ENCODE results near the gene SPAG17.

The SPAG17 gene

GRCh38 chr1:118049981-118050380, 135.0 kb downstream of the SPAG17 start:
- DNase-seq: no peak

- DNase-seq: no peak
Observed at GRCh38 chr1:118047650-118048224, 137.3 kb downstream of the SPAG17 start.

GRCh38 chr1:118047006-118047649, 137.9 kb downstream of the SPAG17 start:
- DNase-seq: no peak

- DNase-seq: no peak
Observed at GRCh38 chr1:118043624-118044023, 141.4 kb downstream of the SPAG17 start.

GRCh38 chr1:118042501-118042900, 142.5 kb downstream of the SPAG17 start:
- DNase-seq: no peak

DNA sequence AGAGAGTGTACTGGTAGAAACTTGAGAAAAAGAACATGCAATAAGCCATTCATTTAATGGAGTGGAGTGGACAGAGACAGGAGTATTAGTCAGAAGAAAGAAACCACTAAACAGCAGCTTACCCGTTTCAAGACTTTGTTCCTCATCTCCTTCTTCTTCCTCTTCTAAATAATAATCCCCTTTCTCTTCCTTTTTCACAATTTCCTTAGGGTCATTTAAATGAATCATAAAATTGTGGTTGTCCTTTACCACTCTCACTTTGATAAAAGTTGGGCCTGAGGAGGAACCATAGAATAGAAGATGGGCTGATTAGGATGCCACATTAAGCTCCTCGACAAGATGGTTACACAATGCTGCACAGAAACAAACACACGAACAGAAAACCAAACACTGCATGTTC, 145.9 kb downstream of the SPAG17 start:
- DNase-seq: no peak

DNA sequence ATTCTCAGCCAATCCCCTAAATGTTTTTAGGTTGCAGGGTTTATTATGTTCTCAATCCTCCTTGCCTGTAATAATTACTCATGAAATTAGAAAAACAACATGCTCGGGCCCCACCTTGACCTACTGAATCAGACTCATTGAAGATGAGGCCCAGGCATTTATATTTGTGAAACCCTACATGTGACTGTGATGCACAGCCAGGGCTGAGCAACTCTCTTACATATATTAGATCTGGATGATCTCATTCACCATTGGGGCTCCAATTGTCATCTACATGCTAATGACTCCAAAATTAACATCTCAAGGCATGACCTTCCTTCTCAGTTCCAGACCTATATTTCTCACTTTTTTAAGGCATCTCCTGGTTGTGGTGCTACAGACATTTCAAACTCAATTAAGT, 152.1 kb downstream of the SPAG17 start:
- DNase-seq: no peak

GRCh38 chr1:118028267-118028666, 156.8 kb downstream of the SPAG17 start:
- no peak for DNase-seq

DNA sequence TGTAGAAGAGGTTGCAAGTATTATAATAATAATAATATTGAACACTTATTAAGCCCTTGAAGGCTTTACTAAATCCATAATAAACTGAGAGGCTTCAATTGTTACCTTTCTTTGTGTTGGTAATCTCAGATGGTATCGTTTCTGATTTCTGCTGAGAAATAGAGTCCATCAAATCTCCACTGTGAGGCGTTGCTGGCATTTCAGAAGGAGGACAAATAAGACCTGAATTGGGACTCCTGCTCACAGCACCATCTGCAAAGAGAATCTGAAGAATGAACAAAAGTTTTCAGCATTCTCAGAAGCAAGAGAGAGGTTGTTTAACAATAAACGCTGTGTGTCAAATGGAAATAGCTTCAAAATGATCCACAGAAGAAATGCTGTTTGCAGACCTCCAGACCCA, 161.8 kb downstream of the SPAG17 start:
- no peak for DNase-seq

DNA sequence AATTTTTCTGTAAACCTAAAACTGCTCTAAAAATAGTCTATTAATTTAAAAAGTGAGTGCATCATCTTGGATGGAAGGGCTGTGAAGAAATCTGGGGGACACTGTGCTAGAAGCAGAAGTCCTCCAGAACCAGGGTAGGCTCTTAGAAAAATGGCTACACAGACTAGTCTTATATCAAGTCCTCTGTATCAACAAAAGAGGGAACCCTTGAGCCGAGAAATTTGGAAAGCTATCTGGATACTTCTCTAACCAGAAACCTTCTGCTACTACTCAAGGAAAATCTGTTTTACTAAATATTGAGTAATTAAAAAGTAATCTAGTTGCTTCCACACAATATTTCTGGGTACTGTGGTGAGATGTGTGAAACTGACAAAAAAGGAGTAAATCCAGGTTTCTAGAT, 163.4 kb downstream of the SPAG17 start:
- no peak for DNase-seq

DNA sequence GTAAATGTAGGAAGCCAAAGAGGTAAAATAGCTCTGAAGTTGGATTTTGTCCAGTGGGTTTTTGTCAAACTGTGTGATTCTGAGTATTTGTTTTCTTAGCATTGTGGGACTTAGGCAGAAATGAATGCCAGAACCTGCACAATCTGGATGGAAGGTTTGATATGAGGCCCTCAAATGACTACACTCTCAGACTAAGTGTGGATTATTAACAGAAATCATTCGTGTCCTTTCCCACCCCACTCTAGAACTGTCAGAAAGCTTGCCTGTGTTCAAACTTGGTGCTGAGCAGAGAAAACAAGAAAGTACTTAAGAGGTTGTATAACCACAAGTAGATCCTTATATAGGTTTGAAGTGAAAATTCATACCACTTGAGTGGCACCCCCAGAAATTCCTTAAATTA, 167.0 kb downstream of the SPAG17 start:
- DNase-seq: no peak

GRCh38 chr1:118013938-118014337, 171.1 kb downstream of the SPAG17 start:
- DNase-seq: no peak

DNA sequence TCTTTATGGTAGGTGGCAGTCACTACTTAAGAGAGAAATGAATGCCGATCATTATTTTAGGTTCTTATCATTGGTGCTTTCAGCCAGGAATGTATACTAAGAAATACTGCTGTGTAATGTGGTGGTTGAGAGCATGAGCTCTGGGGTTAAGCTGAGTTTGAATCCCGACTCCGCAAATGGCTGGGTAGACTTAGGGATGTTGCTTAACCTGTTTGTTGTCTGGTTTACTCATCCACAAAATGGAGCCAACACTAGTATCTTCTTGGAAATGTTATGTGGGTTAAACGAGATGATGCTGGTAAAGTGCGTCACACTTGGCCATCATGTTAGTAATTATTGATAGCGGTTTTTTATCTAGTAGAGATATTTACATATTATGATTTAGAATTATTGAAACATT, 171.7 kb downstream of the SPAG17 start:
- no peak for DNase-seq

DNA sequence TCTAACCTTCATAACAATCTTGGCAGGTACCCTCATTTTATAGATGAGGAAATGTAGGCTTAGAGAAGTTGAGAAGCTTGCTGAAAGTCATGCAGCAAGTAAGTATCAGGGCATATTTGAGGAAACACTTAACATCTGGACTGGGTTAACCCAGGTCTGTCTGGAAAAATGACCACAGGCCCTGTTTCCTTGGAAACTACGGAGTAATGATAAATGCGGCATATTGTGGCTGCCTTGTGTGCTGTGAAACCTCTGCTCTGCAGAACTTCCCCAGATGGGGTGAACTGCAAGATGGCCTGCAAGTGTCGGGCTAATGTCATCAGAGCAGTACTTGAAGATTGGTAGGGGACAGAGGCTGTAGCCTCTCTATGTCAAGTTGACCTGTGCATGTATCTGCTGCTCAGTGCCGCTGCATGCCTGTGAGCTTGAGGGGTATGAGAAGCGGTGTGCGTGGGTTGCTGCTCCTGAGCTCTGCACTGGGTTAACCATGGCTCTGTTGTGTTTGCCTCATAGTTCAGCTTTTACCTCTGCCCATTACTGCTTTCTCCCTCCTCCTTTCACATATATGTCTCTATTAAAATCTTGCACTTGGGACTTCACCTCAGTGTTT, 172.4 kb downstream of the SPAG17 start:
- DNase-seq: no peak

DNA sequence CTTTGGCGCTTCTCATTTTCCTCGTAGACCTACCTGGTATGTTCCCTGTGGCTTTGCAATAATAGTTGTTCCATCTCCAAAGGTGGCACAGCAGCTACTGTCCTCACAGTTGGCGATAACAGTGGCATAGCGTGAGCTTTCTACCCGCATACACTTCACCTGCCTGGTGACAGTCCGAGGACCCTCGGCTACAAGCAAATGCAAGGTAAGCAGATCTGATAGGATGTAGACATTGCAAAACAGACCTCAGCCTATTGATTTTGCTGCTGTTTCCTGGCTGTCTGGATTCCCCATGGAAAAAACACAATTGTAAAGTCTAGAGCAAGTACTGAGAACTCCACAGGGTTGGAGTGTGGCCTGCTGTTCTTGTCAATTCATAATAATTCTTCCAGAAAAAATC, 177.0 kb downstream of the SPAG17 start:
- no peak for DNase-seq

GRCh38 chr1:118007391-118007790, 177.6 kb downstream of the SPAG17 start:
- DNase-seq: no peak

GRCh38 chr1:118004312-118004711, 180.7 kb downstream of the SPAG17 start:
- DNase-seq: no peak

GRCh38 chr1:117985973-117986372, 199.1 kb downstream of the SPAG17 start:
- DNase-seq: no peak

- no peak for DNase-seq
Observed at GRCh38 chr1:117985239-117985638, 199.8 kb downstream of the SPAG17 start.

GRCh38 chr1:117981455-117982192, 203.4 kb downstream of the SPAG17 start:
- no peak for DNase-seq

DNA sequence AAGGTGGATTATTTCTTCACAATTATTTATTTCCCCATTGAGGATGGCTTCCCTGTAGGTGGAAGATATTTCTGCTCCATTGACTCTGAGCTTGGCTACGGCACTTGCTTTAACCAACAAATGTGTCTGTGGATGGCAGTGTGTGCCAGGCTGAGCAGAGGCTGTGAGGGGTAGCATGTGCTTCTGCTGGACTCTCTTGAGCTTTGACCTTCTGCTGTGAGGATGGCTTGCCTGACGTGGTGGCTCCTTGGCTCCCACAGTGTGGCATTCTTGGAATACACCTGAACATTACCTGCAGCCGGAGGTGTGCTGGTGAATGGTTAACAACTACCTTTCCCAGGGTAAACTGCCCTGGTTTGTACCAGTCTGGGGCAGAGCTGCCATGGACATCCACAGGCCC, 208.6 kb downstream of the SPAG17 start:
- DNase-seq: no peak

DNA sequence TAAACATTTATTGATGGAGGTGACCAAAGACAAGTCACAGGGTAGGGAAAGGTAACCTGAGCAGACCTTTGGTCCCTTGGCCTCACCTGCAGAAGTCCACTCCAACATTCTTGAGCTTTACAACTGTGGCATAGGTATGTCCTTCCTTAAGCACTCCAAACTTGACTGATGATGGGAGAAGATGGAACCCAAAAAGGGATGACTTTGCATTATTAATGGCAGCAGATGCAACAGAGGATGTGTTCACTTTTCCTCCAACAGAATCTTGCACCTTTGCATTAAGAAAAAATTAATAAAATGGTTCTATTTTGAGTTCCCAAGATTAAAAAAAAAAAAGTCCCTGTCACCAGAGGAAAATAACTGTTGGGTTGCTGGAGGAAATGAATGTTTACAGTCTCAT, 213.3 kb downstream of the SPAG17 start:
- DNase-seq: no peak

DNA sequence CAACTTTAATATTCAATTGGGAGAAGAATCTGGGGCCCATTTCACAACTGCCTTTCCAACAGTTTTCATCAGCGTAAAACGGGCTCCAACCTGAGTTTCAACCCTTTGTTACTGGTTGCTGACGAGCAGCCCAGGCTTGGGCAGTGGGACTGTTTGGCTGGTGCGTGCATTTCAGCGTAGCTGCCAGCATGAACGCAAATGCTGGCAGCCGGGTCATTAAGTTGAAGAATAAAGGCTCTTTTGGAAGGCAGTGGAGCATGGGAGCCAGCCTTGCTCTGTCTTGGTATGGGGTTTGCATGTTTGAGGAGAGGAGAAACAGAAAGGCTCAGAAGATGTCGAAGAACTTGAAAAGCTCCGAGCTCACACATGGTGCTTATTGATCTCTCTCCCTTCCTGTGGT, 214.8 kb downstream of the SPAG17 start:
- no peak for DNase-seq

DNA sequence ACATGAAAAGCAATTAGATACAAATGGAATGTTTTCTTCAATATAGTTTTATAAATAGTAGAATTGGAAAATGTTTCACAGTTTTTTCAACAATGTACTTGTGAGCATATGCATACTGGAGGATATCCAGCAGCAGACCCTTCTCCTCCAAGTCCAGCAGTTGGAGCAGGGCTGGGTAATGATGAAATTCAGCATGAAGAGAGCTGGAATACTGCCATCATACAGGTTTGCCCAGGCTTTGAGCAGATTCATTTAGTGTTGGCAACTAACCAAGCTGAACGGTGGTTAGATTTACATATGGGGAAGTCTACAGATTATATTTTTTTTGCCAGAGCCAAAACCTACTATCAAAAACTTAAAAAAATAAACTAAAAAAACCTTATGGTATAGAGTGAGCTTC, 217.1 kb downstream of the SPAG17 start:
- no peak for DNase-seq
